Measurements from ENCODE around the gene SUGT1.

Gene SUGT1

GRCh38 chr13:52703482-52703881, 50.8 kb downstream of the SUGT1 start:
- ChIA-PET CTCF (interaction anchor here (1.0 kb wide), 1 partner anchor 51 kb away, joined by 3 read pairs; the partner anchor contains the start of gene SUGT1), POLR2A (interaction anchor here (0.6 kb wide), 1 partner anchor 52 kb away, joined by 3 read pairs; no protein-coding TSS in a partner anchor)
- no peaks in the 10 kb centered on the region for H3K36me3 ChIP-seq (ENCODE audit: control insufficient read depth in 2 of 2, insufficient read depth in 1 of 2, low read length in 2 of 2)
- no peak overlapping the region for H3K4me3 ChIP-seq (ENCODE audit: low read depth, low read length)
- no peak overlapping the region for H3K27ac ChIP-seq (ENCODE audit: extremely low read depth, low read depth, low read length)
- peaks cover 2% of the 10 kb centered on the region; the same call in 1 of the 2 replicates for H3K4me1 ChIP-seq (ENCODE audit: control insufficient read depth, insufficient read depth, low read length)
- no peaks in the 10 kb centered on the region for H3K9me3 ChIP-seq (ENCODE audit: control insufficient read depth, insufficient read depth, low read depth, low read length)
- TF ChIP-seq EGR2 (tag by site-specific recombination; IDR thresholded peaks at IDR 0.05; ENCODE audit: low read depth) (peak; percentile 63; the same call in 1 of the 2 replicates), ZSCAN23 (tag by site-specific recombination; IDR thresholded peaks at IDR 0.05) (no peak), SP2 (tag by site-specific recombination; IDR thresholded peaks at IDR 0.05) (no peak), ZNF48 (tag by site-specific recombination; IDR thresholded peaks at IDR 0.05) (no peak), ZNF791 (tag by site-specific recombination; IDR thresholded peaks at IDR 0.05) (no peak), ZNF585B (tag by site-specific recombination; IDR thresholded peaks at IDR 0.05) (no peak), ZNF324 (tag by site-specific recombination; IDR thresholded peaks at IDR 0.05) (no peak), ZNF16 (tag by site-specific recombination; IDR thresholded peaks at IDR 0.05; ENCODE audit: low read depth) (no peak), ZNF112 (tag by site-specific recombination; IDR thresholded peaks at IDR 0.05) (no peak), ZSCAN30 (tag by site-specific recombination; IDR thresholded peaks at IDR 0.05) (no peak), ZFHX2 (tag by site-specific recombination; conservative IDR thresholded peaks at IDR 0.05) (peak; percentile 85), ZNF24 (tag by site-specific recombination; IDR thresholded peaks at IDR 0.05) (no peak), OSR2 (tag by site-specific recombination; IDR thresholded peaks at IDR 0.05) (no peak), KLF7 (tag by site-specific recombination; IDR thresholded peaks at IDR 0.05; ENCODE audit: borderline replicate concordance) (no peak), ZNF449 (tag by site-specific recombination; IDR thresholded peaks at IDR 0.05) (no peak), KLF10 (tag by site-specific recombination; IDR thresholded peaks at IDR 0.05) (no peak), ZNF423 (tag by site-specific recombination; IDR thresholded peaks at IDR 0.05) (peak; percentile 15; the same call in 1 of the 2 replicates), ZNF521 (tag by site-specific recombination; IDR thresholded peaks at IDR 0.05) (no peak), ZNF664 (tag by site-specific recombination; IDR thresholded peaks at IDR 0.05) (no peak), ZNF398 (tag by site-specific recombination; IDR thresholded peaks at IDR 0.05) (no peak), PRDM10 (tag by site-specific recombination; IDR thresholded peaks at IDR 0.05) (no peak), HOXC10 (CRISPR knock-in tag; IDR thresholded peaks at IDR 0.05) (no peak), ZNF23 (tag by site-specific recombination; IDR thresholded peaks at IDR 0.05; ENCODE audit: borderline replicate concordance) (no peak), ZNF354C (tag by site-specific recombination; IDR thresholded peaks at IDR 0.05; ENCODE audit: borderline replicate concordance, low read depth) (no peak), SP7 (tag by site-specific recombination; IDR thresholded peaks at IDR 0.05) (peak; percentile 75), ZNF433 (tag by site-specific recombination; IDR thresholded peaks at IDR 0.05; ENCODE audit: low read depth) (no peak), ZNF513 (tag by site-specific recombination; IDR thresholded peaks at IDR 0.05) (no peak), GLIS1 (tag by site-specific recombination; IDR thresholded peaks at IDR 0.05) (peak; percentile 47), ZNF704 (tag by site-specific recombination; IDR thresholded peaks at IDR 0.05) (no peak), ZNF514 (tag by site-specific recombination; IDR thresholded peaks at IDR 0.05) (no peak), ZNF132 (tag by site-specific recombination; IDR thresholded peaks at IDR 0.05; ENCODE audit: borderline replicate concordance) (no peak)

Data from HEK293 (cell line).